H54 (cell line): ENCODE measurements around the gene SEC23A.
"Not testable (repeated sequence)": the region's sequence is repeated elsewhere in the genome, so short reads cannot be mapped to it uniquely, and the experiment has no call there.

Experiments
- DNase-seq: peaks from one replicate; pipeline ENCODE4 v3.0.0; 2011; ENCODE audit warnings: low spot score, mixed read lengths; ENCODE audit not compliant: insufficient read length
- FAIRE-seq: peaks from 3 replicates; lab custom pipeline; 2011; peaks lifted over from hg19 to GRCh38; lab: Jason Lieb, UNC
- POLR2A ChIP-seq: IDR thresholded peaks from 2 replicates; pipeline ENCODE4 v1.6.1; 2011; ENCODE audit warnings: low read depth, mild to moderate bottlenecking, low read length

Gene SEC23A

GRCh38 chr14:39029789-39030188, 73.2 kb downstream of the SEC23A start:
- DNase-seq = no peak
- no peak for TF ChIP-seq POLR2A
- FAIRE-seq = no peak

GRCh38 chr14:39028620-39029019, 74.4 kb downstream of the SEC23A start:
- no peak for FAIRE-seq
- no peak for TF ChIP-seq POLR2A

GRCh38 chr14:39025810-39026627, 77.0 kb downstream of the SEC23A start:
- FAIRE-seq (no peak), DNase-seq (no peak)
- TF ChIP-seq POLR2A = no peak

More at GRCh38 chr14:39028620-39029019, 74.4 kb downstream of the SEC23A start:
- DNase-seq = no peak

- no peak for FAIRE-seq
- DNase-seq = no peak
- no peak for TF ChIP-seq POLR2A
These were observed 77.7 kb downstream of the SEC23A start for GRCh38 chr14:39025250-39025809.

- DNase-seq = no peak
- no peak for FAIRE-seq
- TF ChIP-seq POLR2A = no peak
These were observed 78.8 kb downstream of the SEC23A start for GRCh38 chr14:39023939-39024871.

GRCh38 chr14:39017096-39018016, 85.7 kb downstream of the SEC23A start:
- DNase-seq, FAIRE-seq: not testable (repeated sequence)

GRCh38 chr14:39016733-39017095, 86.3 kb downstream of the SEC23A start:
- no peak for FAIRE-seq
- no peak for TF ChIP-seq POLR2A
- no peak for DNase-seq

GRCh38 chr14:39015964-39016577, 87.0 kb downstream of the SEC23A start:
- no peak for DNase-seq
- no peak for TF ChIP-seq POLR2A
- no peak for FAIRE-seq

GRCh38 chr14:39015360-39015961, 87.6 kb downstream of the SEC23A start:
- FAIRE-seq (no peak), DNase-seq (peak; percentile 3)
- TF ChIP-seq POLR2A = no peak

GRCh38 chr14:39014460-39014859, 88.6 kb downstream of the SEC23A start:
- DNase-seq (no peak), FAIRE-seq (no peak)
- no peak for TF ChIP-seq POLR2A

- not testable (repeated sequence) for DNase-seq
- peak; percentile 82 for FAIRE-seq
These were observed 94.1 kb downstream of the SEC23A start for GRCh38 chr14:39008965-39009364.

- DNase-seq (no peak), FAIRE-seq (no peak)
- no peak for TF ChIP-seq POLR2A
These were observed 96.2 kb downstream of the SEC23A start for GRCh38 chr14:39006721-39007410.
